ENCODE results near the gene TMEM200A.

Gene TMEM200A

GRCh38 chr6:130354322-130354721 is 11.5 kb upstream of the TMEM200A start:
- Histone ChIP-seq H3F3A (ENCODE audit: insufficient read depth) (no peaks in the 10 kb centered on the region), H3K4me3 (ENCODE audit: insufficient read depth, low read length, poor library complexity, severe bottlenecking) (no peak overlapping the region), H3K36me3 (ENCODE audit: low read length) (no peaks in the 10 kb centered on the region), H3K27me3 (ENCODE audit: low read length) (no peaks in the 10 kb centered on the region), H3K27ac (ENCODE audit: low read depth, low read length) (no peak overlapping the region), H3K9me2 (replicated peaks; ENCODE audit: insufficient read depth, low read length) (no peaks in the 10 kb centered on the region), H3K9ac (ENCODE audit: low read length) (no peak overlapping the region), H3K9me3 (ENCODE audit: insufficient read depth, low read length) (no peaks in the 10 kb centered on the region), H4K20me1 (ENCODE audit: low read depth, low read length) (no peaks in the 10 kb centered on the region), H3K79me2 (ENCODE audit: insufficient read depth, low read length) (no peaks in the 10 kb centered on the region), H2AFZ (ENCODE audit: low read depth, low read length, severe bottlenecking) (no peak overlapping the region), H3K4me2 (ENCODE audit: low read depth, low read length, poor library complexity, severe bottlenecking) (no peak overlapping the region)
- TF ChIP-seq EZH2phosphoT487 (conservative IDR thresholded peaks at IDR 0.05; ENCODE audit: low read length) (no peak), CTCF (IDR thresholded peaks at IDR 0.05; ENCODE audit: insufficient read depth, low read length, poor library complexity, severe bottlenecking) (no peak)

GRCh38 chr6:130355572-130355971 is 10.2 kb upstream of the TMEM200A start:
- no peak for TF ChIP-seq EZH2phosphoT487 (conservative IDR thresholded peaks at IDR 0.05; ENCODE audit: low read length)
- no peak for TF ChIP-seq CTCF (IDR thresholded peaks at IDR 0.05; ENCODE audit: insufficient read depth, low read length, poor library complexity, severe bottlenecking)
- no peaks in the 10 kb centered on the region for H3K9me3 ChIP-seq (ENCODE audit: insufficient read depth, low read length)
- H3K4me2 ChIP-seq (ENCODE audit: low read depth, low read length, poor library complexity, severe bottlenecking), result no peak overlapping the region
- H3F3A ChIP-seq (ENCODE audit: insufficient read depth), result no peaks in the 10 kb centered on the region
- no peak overlapping the region for H3K27ac ChIP-seq (ENCODE audit: low read depth, low read length)
- no peaks in the 10 kb centered on the region for H3K79me2 ChIP-seq (ENCODE audit: insufficient read depth, low read length)
- no peak overlapping the region for H3K9ac ChIP-seq (ENCODE audit: low read length)
- no peak overlapping the region for H2AFZ ChIP-seq (ENCODE audit: low read depth, low read length, severe bottlenecking)
- no peaks in the 10 kb centered on the region for H4K20me1 ChIP-seq (ENCODE audit: low read depth, low read length)
- no peak overlapping the region for H3K4me3 ChIP-seq (ENCODE audit: insufficient read depth, low read length, poor library complexity, severe bottlenecking)
- no peaks in the 10 kb centered on the region for H3K27me3 ChIP-seq (ENCODE audit: low read length)
- no peaks in the 10 kb centered on the region for H3K9me2 ChIP-seq (replicated peaks; ENCODE audit: insufficient read depth, low read length)
- H3K36me3 ChIP-seq (ENCODE audit: low read length), result no peaks in the 10 kb centered on the region

GRCh38 chr6:130357436-130357835 is 8.4 kb upstream of the TMEM200A start:
- Histone ChIP-seq H4K20me1 (ENCODE audit: low read depth, low read length) (no peaks in the 10 kb centered on the region), H3K9me3 (ENCODE audit: insufficient read depth, low read length) (no peaks in the 10 kb centered on the region)
- no peak for TF ChIP-seq CTCF (IDR thresholded peaks at IDR 0.05; ENCODE audit: insufficient read depth, low read length, poor library complexity, severe bottlenecking)
- no peak for TF ChIP-seq EZH2phosphoT487 (conservative IDR thresholded peaks at IDR 0.05; ENCODE audit: low read length)

More at GRCh38 chr6:130357436-130357835, 8.4 kb upstream of the TMEM200A start:
- Histone ChIP-seq H3K4me3 (ENCODE audit: insufficient read depth, low read length, poor library complexity, severe bottlenecking) (no peak overlapping the region), H3K9me2 (replicated peaks; ENCODE audit: insufficient read depth, low read length) (no peaks in the 10 kb centered on the region), H3K4me2 (ENCODE audit: low read depth, low read length, poor library complexity, severe bottlenecking) (no peak overlapping the region), H2AFZ (ENCODE audit: low read depth, low read length, severe bottlenecking) (no peak overlapping the region), H3K27ac (ENCODE audit: low read depth, low read length) (no peak overlapping the region), H3K36me3 (ENCODE audit: low read length) (no peaks in the 10 kb centered on the region), H3F3A (ENCODE audit: insufficient read depth) (no peaks in the 10 kb centered on the region), H3K27me3 (ENCODE audit: low read length) (no peaks in the 10 kb centered on the region), H3K79me2 (ENCODE audit: insufficient read depth, low read length) (no peaks in the 10 kb centered on the region), H3K9ac (ENCODE audit: low read length) (no peak overlapping the region)
